GM19351 (cell line): ENCODE measurements around the gene ANKRD6.
A peak's percentile ranks its signal among the peaks of the same experiment; 100 is the strongest.

Source experiments
- ATAC-seq: cut with Tn5 transposase; IDR thresholded peaks from one replicate; pipeline ENCODE4 v1.9.1; 2021; ENCODE audit warnings: mild to moderate bottlenecking, moderate library complexity; ENCODE audit not compliant: unreplicated experiment

The ANKRD6 gene

GRCh38 chr6:89555806-89556205 lies 122.9 kb downstream of the ANKRD6 start:
- ATAC-seq: no peak

GRCh38 chr6:89559487-89559886 lies 126.5 kb downstream of the ANKRD6 start:
- ATAC-seq: no peak

GRCh38 chr6:89562093-89562973 lies 129.4 kb downstream of the ANKRD6 start:
- ATAC-seq: no peak

GRCh38 chr6:89563866-89564265 lies 130.9 kb downstream of the ANKRD6 start:
- ATAC-seq: no peak

- no peak for ATAC-seq
Observed at GRCh38 chr6:89564752-89565427, 131.9 kb downstream of the ANKRD6 start.

GRCh38 chr6:89566008-89566800 lies 133.3 kb downstream of the ANKRD6 start:
- ATAC-seq: no peak

- ATAC-seq: no peak
Observed at GRCh38 chr6:89566930-89567629, 134.1 kb downstream of the ANKRD6 start.

- ATAC-seq: no peak
Observed at GRCh38 chr6:89567630-89568390, 134.9 kb downstream of the ANKRD6 start.

- peak; percentile 54 for ATAC-seq
Observed at GRCh38 chr6:89574910-89575561, 142.1 kb downstream of the ANKRD6 start.

GRCh38 chr6:89575562-89575960 lies 142.6 kb downstream of the ANKRD6 start:
- ATAC-seq: no peak

- no peak for ATAC-seq
Observed at GRCh38 chr6:89580997-89581666, 148.2 kb downstream of the ANKRD6 start.

- ATAC-seq: no peak
Observed at GRCh38 chr6:89581689-89582088, 148.7 kb downstream of the ANKRD6 start.

GRCh38 chr6:89582669-89583325 lies 149.8 kb downstream of the ANKRD6 start:
- ATAC-seq: no peak

GRCh38 chr6:89583559-89583958 lies 150.6 kb downstream of the ANKRD6 start:
- no peak for ATAC-seq

GRCh38 chr6:89584539-89584938 lies 151.6 kb downstream of the ANKRD6 start:
- ATAC-seq: no peak

- no peak for ATAC-seq
Observed at GRCh38 chr6:89585154-89585553, 152.2 kb downstream of the ANKRD6 start.

- no peak for ATAC-seq
Observed at GRCh38 chr6:89589297-89590025, 156.5 kb downstream of the ANKRD6 start.

- no peak for ATAC-seq
Observed at GRCh38 chr6:89590133-89590532, 157.2 kb downstream of the ANKRD6 start.
